Activated CD4-positive, alpha-beta T cell treated with anti-CD3 and anti-CD28 coated beads for 36 hours (primary cell): ENCODE measurements around the gene COLEC12. TPM values are rescaled to one million over a fixed set of nuclear protein-coding genes. Genes with fewer than 3 reads are reported as not detected.

Experiments
- ATAC-seq: fragments of 200-7000 bp; cut with Tn5 transposase; one replicate; pipeline ENCODE4 v1.10.0; 2021; ENCODE audit warnings: mild to moderate bottlenecking, moderate library complexity
- CTCF ChIA-PET: fragments of 350-600 bp; sonication (Branson Sonifier 250); formaldehyde crosslinking; loops from one replicate; lab custom pipeline; 2021; ENCODE audit warnings: antibody characterized with exemption; lab: Charles Lee
- POLR2A ChIA-PET: fragments of 350-600 bp; sonication (Branson Sonifier 250); formaldehyde crosslinking; loops from one replicate; lab custom pipeline; 2021; ENCODE audit warnings: antibody characterized with exemption, inconsistent platforms; lab: Charles Lee
- DNase-seq: peaks from one replicate; pipeline ENCODE4 v3.0.0-alpha.2; 2020
- H3K27ac Mint-ChIP-seq: one replicate; pipeline ENCODE4 v1.8.0; 2021; ENCODE audit warnings: mixed read lengths
- H3K27me3 Mint-ChIP-seq: one replicate; pipeline ENCODE4 v1.8.0; 2021; ENCODE audit warnings: mixed read lengths
- H3K36me3 Mint-ChIP-seq: one replicate; pipeline ENCODE4 v1.8.0; 2021; ENCODE audit warnings: low read depth, mixed read lengths
- H3K4me1 Mint-ChIP-seq: one replicate; pipeline ENCODE4 v1.8.0; 2021; ENCODE audit warnings: mixed read lengths
- H3K4me3 Mint-ChIP-seq: one replicate; pipeline ENCODE4 v1.8.0; 2021; ENCODE audit warnings: mild to moderate bottlenecking, moderate library complexity, mixed read lengths
- H3K9me3 Mint-ChIP-seq: one replicate; pipeline ENCODE4 v1.8.0; 2021; ENCODE audit warnings: low read depth, mixed read lengths
- intact Hi-C, 2 experiments: fragments of 100-400 bp; cut with DNase I in 1 of 2; cut with micrococcal nuclease in 1 of 2; formaldehyde crosslinking; loops; one replicate each; pipeline versions ENCODE4 v1.14.2 to v1.15.1; 2022 to 2024; cut with DNase I, micrococcal nuclease
- total RNA-seq, 2 experiments: library from RNA; stranded (reverse); gene quantifications; one replicate each; pipeline ENCODE4 v1.2.3, GENCODE V29; 2021

COLEC12 gene
- total RNA-seq, 2 experiments from 2014 or later: not detected

DNA sequence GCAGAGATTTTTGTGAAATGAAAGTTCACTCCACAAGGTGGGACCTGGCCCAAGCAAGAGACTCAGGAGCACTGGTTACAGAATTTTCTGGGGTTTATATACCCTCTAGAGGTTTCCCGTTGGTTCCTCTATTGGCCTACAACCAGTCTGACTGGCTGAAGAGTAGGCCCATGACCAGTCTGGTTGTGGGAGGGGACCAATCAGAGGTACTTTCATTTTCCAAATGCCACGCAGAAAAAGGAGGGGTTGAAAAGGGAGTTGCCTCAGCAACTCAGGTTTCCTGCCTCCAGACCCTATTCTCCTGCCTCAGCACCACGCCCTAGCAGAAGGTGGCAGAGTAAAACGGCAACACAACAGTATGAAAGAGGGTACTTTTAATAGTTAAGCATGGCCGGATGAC, 98.4 kb downstream of the COLEC12 start:
- no peaks in the 10 kb centered on the region for H3K4me1 Mint-ChIP-seq
- DNase-seq (no peak), ATAC-seq (no peak)
- H3K27ac Mint-ChIP-seq: no peak overlapping the region
- peaks cover 11% of the 10 kb centered on the region for H3K9me3 Mint-ChIP-seq
- peaks cover 9% of the 10 kb centered on the region for H3K27me3 Mint-ChIP-seq
- intact Hi-C loops: no loop called here
- H3K36me3 Mint-ChIP-seq: peaks cover 2% of the 10 kb centered on the region
- POLR2A ChIA-PET: no interaction called here
- CTCF ChIA-PET: no interaction called here
- H3K4me3 Mint-ChIP-seq: no peak overlapping the region

DNA sequence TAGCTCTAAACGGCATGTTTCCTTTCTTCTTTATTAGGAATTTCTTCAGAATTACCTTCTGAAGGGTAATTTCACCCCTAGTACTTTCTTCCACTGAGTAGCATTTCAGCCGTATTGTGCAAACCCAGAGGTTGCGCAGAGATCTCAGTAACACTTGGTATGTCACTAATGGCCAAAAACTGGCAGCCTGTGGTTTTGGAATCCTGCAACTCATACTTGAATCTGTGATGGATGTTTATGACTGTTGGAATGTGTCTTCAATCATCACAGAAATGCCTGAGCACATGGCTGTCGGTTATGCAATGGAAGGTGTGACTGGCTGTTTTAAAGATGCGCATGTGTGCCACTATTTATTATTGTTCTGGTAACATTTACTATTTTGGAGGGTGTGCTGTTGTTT, 100.0 kb downstream of the COLEC12 start:
- ChIA-PET POLR2A (no interaction called here), CTCF (no interaction called here)
- DNase-seq (no peak), ATAC-seq (no peak)
- peaks cover 6% of the 10 kb centered on the region for H3K27me3 Mint-ChIP-seq
- peaks cover 2% of the 10 kb centered on the region for H3K36me3 Mint-ChIP-seq
- H3K9me3 Mint-ChIP-seq: peaks cover 7% of the 10 kb centered on the region
- H3K4me3 Mint-ChIP-seq: no peak overlapping the region
- intact Hi-C loops: no loop called here
- H3K4me1 Mint-ChIP-seq: no peaks in the 10 kb centered on the region
- H3K27ac Mint-ChIP-seq: no peak overlapping the region

DNA sequence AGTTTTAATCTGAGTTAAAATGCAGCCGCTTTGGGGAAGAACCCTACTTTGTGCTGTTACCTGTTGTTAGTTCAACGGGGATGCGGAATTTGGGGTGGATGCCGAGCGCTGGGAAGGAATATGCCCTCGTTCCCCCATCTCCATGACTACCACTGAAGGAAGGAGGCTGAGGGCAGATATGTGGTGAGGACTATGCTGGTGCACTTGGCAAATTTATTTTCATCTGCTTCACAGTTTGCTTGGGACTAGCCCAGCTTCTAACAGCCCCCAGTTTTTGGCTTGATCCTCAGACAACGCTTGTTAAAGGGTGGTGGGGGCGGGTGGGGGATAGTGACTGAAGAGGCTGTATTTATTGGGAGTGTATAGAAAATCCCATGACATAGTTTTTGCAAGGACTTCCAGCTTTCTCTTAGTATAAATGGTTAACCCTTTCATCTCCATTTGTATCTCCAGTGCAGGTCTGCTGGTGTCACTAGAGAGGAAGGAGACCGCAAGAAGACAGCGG, 100.8 kb downstream of the COLEC12 start:
- Mint-ChIP-seq H3K36me3 (peaks cover 2% of the 10 kb centered on the region), H3K27me3 (peaks cover 6% of the 10 kb centered on the region), H3K9me3 (peaks cover 2% of the 10 kb centered on the region), H3K4me3 (no peak overlapping the region), H3K4me1 (no peaks in the 10 kb centered on the region), H3K27ac (no peak overlapping the region)
- ChIA-PET CTCF (no interaction called here), POLR2A (no interaction called here)
- no peak for DNase-seq
- no peak for ATAC-seq
- intact Hi-C loops: no loop called here

DNA sequence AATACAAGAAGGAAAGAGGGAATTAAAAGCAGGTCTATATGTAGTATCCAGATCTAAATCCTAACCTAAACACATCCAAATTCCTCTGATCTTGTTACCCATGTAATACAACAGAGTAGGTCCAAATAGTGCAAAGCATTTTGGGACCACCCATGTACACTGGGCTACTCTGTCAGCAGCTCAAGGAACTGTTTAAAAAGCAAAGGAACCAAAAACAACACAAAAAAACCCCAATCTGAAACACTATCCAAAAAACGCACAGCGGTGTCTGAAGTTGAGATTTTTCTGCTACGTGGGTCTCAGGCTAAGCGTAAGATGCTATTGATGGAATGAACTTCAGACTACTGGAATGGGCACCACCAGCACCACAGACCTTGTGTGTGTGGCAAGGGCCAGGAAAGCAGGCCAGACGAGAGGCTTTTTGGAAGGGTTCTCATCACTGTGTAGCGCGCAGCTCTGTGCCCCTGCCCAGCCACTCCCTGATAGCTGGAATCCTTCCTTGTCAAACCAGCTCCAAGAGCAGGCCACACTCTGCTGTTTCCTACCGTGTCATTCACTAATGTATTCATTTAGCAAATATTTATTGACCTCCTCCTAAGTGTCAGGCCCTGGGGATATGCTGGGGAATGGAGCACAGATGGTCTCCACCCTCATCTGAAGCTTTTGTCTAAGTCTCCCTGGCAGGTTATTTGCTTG, 101.4 kb downstream of the COLEC12 start:
- CTCF ChIA-PET: no interaction called here
- intact Hi-C loops: no loop called here
- Mint-ChIP-seq H3K4me3 (no peak overlapping the region), H3K27ac (no peak overlapping the region), H3K27me3 (peaks cover 6% of the 10 kb centered on the region), H3K36me3 (peaks cover 2% of the 10 kb centered on the region), H3K4me1 (no peaks in the 10 kb centered on the region), H3K9me3 (peaks cover 2% of the 10 kb centered on the region)
- POLR2A ChIA-PET: no interaction called here
- ATAC-seq: no peak
- DNase-seq: no peak

DNA sequence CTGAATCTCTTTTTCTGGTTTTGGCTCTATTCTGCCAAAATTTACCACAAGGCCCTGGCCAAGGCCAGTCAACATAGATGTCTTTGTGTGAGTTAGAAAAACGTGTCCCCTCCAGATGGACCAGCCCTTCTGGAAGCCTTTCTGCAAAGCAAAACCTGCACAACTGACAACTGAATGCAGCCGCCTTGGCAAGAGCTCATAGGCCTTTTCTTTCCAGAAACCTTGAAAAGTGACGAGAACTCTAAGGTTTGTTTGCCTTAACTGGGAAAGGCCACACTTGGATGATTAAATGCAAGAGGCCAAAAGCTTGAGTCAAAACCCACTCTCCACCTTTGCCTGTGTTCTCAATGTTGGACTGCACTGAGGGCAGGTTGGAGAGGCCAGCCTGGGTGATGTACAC, 103.9 kb downstream of the COLEC12 start:
- intact Hi-C loops: no loop called here
- Mint-ChIP-seq H3K27me3 (peaks cover 3% of the 10 kb centered on the region), H3K9me3 (no peaks in the 10 kb centered on the region), H3K27ac (no peak overlapping the region), H3K4me1 (no peaks in the 10 kb centered on the region), H3K36me3 (no peaks in the 10 kb centered on the region), H3K4me3 (no peak overlapping the region)
- ChIA-PET POLR2A (no interaction called here), CTCF (interaction anchor here (0.6 kb wide), 1 partner anchor 169 kb away, joined by 3 read pairs; no protein-coding TSS in a partner anchor)
- DNase-seq (no peak), ATAC-seq (no peak)

DNA sequence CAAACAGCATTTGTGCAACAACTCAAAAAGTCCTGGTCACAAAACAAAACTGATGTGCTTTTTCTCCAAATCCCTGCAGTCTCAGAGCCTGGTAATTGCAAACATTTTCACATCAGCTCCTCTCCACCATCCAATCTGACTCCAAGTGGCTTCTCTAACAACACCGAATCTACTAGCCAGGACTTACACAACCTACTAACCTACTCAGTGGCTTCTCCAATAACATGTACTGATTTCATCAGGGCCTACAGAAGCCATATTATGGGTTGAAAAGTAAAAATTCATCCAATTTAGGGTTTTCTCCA, 104.3 kb downstream of the COLEC12 start:
- Mint-ChIP-seq H3K9me3 (no peaks in the 10 kb centered on the region), H3K4me1 (no peaks in the 10 kb centered on the region), H3K36me3 (no peaks in the 10 kb centered on the region), H3K27me3 (peaks cover 5% of the 10 kb centered on the region), H3K4me3 (no peak overlapping the region), H3K27ac (no peak overlapping the region)
- ATAC-seq: no peak
- CTCF ChIA-PET: interaction anchor here (0.6 kb wide), 1 partner anchor 169 kb away, joined by 3 read pairs; no protein-coding TSS in a partner anchor
- intact Hi-C loops: no loop called here
- POLR2A ChIA-PET: no interaction called here
- DNase-seq: no peak

DNA sequence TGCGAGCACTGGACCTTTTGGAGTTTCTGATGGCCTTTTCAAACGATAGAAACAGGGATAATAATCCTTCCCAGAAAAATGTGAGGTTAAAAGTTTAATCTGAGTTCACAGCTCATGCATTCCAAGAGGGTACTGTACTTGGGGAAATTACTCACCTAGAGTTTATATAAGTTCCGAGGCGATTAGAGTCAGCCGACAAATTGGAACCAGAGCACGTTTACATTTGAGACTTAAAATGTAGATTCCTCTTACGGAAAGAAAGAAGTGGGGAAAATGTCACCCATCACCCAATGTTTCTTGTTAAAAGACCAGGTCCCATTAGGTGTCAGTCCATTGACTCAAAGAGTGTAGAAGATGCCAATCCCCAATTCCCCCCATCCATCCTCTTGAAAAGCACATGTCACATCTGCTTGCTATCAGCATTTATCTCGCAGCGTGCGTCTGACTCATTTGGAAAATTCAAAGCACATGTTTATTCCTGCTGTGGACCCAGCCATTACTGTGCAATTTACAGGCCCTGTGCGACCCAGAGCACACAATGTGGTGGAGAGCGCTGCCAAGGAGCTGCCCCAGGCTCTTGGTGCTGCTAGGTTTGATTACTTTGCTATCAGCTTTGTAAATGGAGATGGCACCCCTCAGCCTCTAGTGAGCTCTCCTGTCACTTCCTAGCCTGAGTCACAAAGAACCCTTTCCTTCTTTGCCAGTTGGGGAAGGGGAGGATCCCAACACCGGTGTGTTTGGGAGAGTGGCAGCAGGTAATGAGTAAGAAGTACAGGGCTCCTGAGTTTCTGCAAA, 104.8 kb downstream of the COLEC12 start:
- DNase-seq: no peak
- H3K4me3 Mint-ChIP-seq: no peak overlapping the region
- intact Hi-C loops: loop anchor here in 1 of 2 experiments (2.0 kb wide), 1 partner anchor 19 kb away; no protein-coding TSS in a partner anchor
- no peaks in the 10 kb centered on the region for H3K36me3 Mint-ChIP-seq
- ATAC-seq: no peak
- POLR2A ChIA-PET: no interaction called here
- H3K4me1 Mint-ChIP-seq: no peaks in the 10 kb centered on the region
- peaks cover 5% of the 10 kb centered on the region for H3K27me3 Mint-ChIP-seq
- no peaks in the 10 kb centered on the region for H3K9me3 Mint-ChIP-seq
- no peak overlapping the region for H3K27ac Mint-ChIP-seq
- CTCF ChIA-PET: no interaction called here

DNA sequence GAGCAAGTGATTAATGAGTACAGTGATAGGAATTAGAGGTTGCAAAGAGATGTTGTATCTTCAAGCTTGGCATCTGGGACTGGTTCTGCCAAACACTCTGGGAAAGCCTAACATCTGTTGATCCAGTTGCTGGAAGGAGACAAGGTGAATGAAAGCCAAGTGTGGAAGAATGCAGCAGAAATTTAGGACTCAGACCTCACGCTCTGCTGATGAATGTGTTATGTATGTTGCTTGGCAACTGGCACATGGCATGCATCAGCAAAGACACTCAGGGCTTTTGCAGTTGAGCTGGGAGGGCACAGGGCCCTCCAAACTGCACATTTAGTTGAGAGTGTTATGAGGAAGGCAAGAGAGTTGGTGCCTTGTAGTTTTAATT, 105.5 kb downstream of the COLEC12 start:
- intact Hi-C loops: loop anchor here in 1 of 2 experiments (2.0 kb wide), 1 partner anchor 20 kb away; no protein-coding TSS in a partner anchor
- no peaks in the 10 kb centered on the region for H3K4me1 Mint-ChIP-seq
- ChIA-PET POLR2A (no interaction called here), CTCF (interaction anchor here (0.6 kb wide), 1 partner anchor 567 kb away, joined by 3 read pairs; no protein-coding TSS in a partner anchor)
- no peaks in the 10 kb centered on the region for H3K9me3 Mint-ChIP-seq
- DNase-seq: no peak
- peaks cover 5% of the 10 kb centered on the region for H3K27me3 Mint-ChIP-seq
- H3K4me3 Mint-ChIP-seq: no peak overlapping the region
- no peak overlapping the region for H3K27ac Mint-ChIP-seq
- no peaks in the 10 kb centered on the region for H3K36me3 Mint-ChIP-seq
- no peak for ATAC-seq

DNA sequence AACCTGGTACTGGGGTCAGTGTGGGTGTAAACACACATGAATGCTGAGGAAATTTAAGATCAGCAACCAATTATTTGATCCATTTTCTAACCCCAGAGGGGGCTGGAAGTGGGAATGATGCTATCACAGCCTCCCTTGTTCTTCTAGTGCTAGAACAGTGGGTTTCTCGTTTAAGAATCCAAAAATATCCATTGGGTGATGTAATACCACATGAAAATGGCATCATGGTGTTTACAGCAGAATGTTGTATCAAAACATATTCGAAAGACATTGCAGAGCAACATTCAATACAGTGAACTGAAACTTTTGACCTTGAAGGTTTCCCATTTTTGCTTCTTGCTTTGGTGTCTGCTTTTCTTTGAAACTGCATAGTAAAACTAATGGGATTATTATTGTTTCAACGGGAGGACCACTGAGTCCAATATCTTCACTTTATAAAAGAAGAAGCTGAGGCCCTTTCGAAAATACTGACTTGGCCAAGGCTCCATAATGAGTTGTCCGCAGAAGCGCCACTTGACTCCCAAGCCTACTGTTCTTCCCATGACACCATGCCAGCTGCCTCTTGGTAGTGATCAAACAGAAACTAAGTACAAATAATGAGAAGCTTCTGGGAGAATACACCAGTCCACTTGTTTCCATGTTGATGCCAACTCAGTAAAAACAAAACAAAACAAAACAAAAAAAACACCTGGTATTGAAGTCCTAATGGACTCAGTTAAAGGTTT, 106.1 kb downstream of the COLEC12 start:
- H3K27me3 Mint-ChIP-seq: peaks cover 5% of the 10 kb centered on the region
- POLR2A ChIA-PET: no interaction called here
- H3K36me3 Mint-ChIP-seq: no peaks in the 10 kb centered on the region
- no peak for DNase-seq
- no peak overlapping the region for H3K27ac Mint-ChIP-seq
- CTCF ChIA-PET: interaction anchor here (0.6 to 0.8 kb wide), 2 partner anchors 96 to 567 kb away, joined by 3 read pairs; no protein-coding TSS in a partner anchor
- no peaks in the 10 kb centered on the region for H3K4me1 Mint-ChIP-seq
- ATAC-seq: no peak
- intact Hi-C loops: loop anchor here in 1 of 2 experiments (2.0 kb wide), 1 partner anchor 20 kb away; no protein-coding TSS in a partner anchor
- H3K4me3 Mint-ChIP-seq: no peak overlapping the region
- H3K9me3 Mint-ChIP-seq: no peaks in the 10 kb centered on the region

DNA sequence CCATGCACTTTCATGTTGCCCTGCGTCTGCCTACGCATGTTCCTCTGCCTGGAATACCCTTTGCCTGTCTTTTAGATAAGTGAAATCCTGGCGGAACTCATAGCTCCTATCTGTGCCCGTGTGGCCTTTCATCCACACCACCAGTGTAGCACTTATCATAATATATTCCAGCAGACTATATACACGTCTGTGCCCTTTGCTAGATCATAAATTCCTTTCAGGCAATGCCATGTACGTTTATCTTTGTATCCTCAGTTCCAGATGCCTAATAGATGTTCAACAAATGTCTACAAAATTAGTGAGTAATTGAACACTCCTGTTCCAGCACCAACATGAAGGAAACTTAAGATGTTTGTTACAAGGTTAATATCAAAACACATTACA, 106.9 kb downstream of the COLEC12 start:
- Mint-ChIP-seq H3K27me3 (peaks cover 4% of the 10 kb centered on the region), H3K27ac (no peak overlapping the region), H3K4me1 (no peaks in the 10 kb centered on the region), H3K4me3 (no peak overlapping the region), H3K36me3 (no peaks in the 10 kb centered on the region), H3K9me3 (no peaks in the 10 kb centered on the region)
- CTCF ChIA-PET: interaction anchor here (0.8 kb wide), 1 partner anchor 97 kb away, joined by 3 read pairs; no protein-coding TSS in a partner anchor
- ATAC-seq: no peak
- no peak for DNase-seq
- intact Hi-C loops: no loop called here
- POLR2A ChIA-PET: interaction anchor here (0.7 kb wide), 1 partner anchor 83 kb away, joined by 3 read pairs; no protein-coding TSS in a partner anchor

DNA sequence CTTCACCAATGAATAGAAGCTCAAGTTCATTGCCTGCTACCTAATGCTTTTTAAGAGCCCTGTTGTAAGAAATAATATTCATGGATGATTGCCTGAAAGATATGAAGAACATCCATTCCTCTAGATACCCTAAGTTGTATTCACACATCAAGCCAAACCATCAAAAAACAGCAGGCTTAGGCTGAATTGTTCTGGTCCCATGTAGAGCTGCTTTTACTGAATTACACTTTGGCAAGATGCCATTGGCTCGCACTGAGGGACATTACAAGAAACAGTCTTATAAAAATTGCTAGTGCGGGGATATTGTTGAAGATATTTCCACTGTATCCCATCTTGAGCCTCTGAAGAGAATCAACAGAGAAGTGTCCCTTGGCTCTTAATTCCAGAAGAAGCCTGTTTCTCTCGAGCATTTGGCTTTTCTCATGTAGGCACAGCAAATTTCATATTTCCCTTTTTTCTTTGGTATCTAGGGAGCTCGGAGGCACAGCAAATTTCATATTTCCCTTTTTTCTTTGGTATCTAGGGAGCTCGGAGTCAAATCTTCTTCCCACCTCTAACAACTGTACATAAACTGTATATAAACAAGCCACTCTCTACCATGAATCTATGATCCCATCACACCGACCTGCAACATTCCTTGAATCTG, 107.5 kb downstream of the COLEC12 start:
- peaks cover 4% of the 10 kb centered on the region for H3K27me3 Mint-ChIP-seq
- ChIA-PET CTCF (no interaction called here), POLR2A (interaction anchor here (0.7 kb wide), 1 partner anchor 83 kb away, joined by 3 read pairs; no protein-coding TSS in a partner anchor)
- H3K36me3 Mint-ChIP-seq: no peaks in the 10 kb centered on the region
- H3K9me3 Mint-ChIP-seq: no peaks in the 10 kb centered on the region
- ATAC-seq (no peak), DNase-seq (no peak)
- intact Hi-C loops: no loop called here
- H3K4me1 Mint-ChIP-seq: no peaks in the 10 kb centered on the region
- H3K27ac Mint-ChIP-seq: no peak overlapping the region
- H3K4me3 Mint-ChIP-seq: no peak overlapping the region
